ENCODE results near the gene UBTF.

DNA sequence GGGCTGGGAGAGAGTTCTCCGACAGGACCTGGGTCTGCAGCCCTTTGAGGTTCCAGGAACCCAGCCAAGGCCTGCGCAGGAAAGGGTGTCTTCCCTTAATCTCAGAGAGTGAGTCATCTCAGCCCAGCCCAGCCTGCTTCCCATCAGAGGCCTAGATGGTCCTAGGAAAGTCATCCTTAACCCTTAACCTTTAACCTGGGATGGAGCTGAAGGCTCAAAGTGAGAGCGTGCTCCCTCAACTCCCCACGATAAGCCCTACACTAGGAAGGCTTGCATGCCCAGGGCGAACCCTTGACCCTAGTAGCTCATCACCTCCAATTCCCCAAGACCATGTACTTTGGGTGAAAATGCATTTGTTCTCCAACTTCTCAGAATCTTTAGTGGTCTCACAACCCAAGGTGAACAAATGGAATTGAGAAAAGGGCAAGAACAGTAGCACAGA is 15.0 kb downstream of the UBTF start:
- TF ChIP-seq, protein P1, sequence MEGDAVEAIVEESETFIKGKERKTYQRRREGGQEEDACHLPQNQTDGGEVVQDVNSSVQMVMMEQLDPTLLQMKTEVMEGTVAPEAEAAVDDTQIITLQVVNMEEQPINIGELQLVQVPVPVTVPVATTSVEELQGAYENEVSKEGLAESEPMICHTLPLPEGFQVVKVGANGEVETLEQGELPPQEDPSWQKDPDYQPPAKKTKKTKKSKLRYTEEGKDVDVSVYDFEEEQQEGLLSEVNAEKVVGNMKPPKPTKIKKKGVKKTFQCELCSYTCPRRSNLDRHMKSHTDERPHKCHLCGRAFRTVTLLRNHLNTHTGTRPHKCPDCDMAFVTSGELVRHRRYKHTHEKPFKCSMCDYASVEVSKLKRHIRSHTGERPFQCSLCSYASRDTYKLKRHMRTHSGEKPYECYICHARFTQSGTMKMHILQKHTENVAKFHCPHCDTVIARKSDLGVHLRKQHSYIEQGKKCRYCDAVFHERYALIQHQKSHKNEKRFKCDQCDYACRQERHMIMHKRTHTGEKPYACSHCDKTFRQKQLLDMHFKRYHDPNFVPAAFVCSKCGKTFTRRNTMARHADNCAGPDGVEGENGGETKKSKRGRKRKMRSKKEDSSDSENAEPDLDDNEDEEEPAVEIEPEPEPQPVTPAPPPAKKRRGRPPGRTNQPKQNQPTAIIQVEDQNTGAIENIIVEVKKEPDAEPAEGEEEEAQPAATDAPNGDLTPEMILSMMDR (conservative IDR thresholded peaks at IDR 0.05 in 1 of 2, IDR thresholded peaks at IDR 0.05 in 1 of 2; ENCODE audit: extremely low read depth in 1 of 2, insufficient read depth in 1 of 2, low read depth in 1 of 2, low read length in 2 of 2): no peak
- TF ChIP-seq EZH2 (IDR thresholded peaks at IDR 0.05; ENCODE audit: borderline replicate concordance, low read length): no peak
